CD1c-positive myeloid dendritic cell (primary cell): ENCODE results near the gene NT5DC4.
"Not testable (repeated sequence)": the region's sequence is repeated elsewhere in the genome, so short reads cannot be mapped to it uniquely, and the experiment has no call there.

ENCODE experiments used
- DNase-seq: peaks from one replicate; pipeline ENCODE4 v3.0.0-alpha.2; 2016; ENCODE audit errors: extremely low spot score

Gene NT5DC4

DNA sequence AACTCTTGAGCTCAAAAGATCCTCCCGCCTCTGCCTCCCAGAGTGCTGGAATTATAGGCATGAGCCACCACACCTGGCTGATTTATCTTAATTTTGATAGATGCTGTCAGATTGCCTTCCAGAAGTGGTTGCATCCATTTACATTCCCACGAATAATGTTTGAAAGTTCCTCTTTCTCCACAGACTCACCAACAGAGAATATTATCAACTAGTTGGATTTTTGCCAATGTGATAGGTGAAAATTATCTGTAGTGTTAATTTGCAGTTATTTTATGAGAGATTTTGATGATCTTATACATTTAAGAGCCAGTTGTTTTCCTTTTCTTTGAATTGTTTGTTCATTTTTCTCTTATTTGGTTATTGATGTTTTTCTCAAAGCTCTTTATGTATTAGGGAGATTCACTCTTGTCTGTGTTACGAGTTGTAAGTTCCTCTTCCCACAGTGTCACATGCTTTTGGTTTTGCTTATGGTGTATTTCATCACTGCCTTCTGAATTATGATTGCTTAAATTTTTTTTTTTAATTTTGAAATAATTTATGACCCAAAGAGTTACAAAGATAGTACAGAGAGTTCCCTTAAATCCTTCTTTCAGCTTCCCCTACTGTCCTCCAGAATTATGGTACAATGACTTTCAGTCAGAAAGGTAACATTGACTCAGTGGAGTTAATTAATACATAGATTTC lies 20.7 kb upstream of the NT5DC4 start:
- peak; percentile 91 for DNase-seq

DNA sequence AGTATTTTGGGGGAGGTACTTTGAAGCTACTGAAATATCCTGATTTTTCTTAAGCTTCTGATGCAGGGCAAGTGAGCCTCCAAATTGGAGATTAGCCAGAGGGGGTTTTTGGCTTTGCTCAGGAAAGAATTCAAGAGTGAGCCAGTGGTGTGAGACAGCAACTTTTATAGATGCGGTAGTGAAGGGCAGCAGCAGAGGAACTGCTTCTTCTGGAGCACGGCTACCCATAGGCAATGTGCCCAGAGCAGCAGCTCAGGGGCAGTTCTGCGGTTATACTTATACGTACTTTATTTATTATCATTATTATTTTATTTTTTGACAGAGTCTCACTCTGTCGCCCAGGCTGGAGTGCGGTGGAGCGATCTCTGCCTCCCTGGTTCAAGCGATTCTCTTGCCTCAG lies 19.8 kb upstream of the NT5DC4 start:
- peak; percentile 71 for DNase-seq

- DNase-seq: no peak
Measured at GRCh38 chr2:112703684-112704083, 17.1 kb upstream of the NT5DC4 start.

DNA sequence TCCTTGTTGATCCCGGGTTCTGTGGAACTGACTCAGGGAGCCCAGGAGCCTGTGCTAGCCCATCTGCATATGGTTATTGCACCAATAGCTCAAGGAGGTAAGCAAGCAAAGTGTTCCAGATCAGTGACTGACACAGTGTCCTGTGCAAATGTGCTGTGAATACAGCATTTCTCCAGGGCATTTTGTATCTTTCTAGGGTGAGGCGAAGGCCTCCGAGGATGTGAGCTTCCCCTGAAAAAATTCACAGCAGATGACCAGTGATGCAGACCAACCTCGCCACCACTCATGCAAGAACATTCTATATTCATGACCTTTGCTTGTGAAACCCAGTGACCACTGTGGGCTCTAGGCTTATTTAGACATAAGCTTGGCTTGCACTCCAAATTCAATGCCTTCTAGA lies 15.2 kb upstream of the NT5DC4 start:
- DNase-seq: peak; percentile 51

GRCh38 chr2:112706170-112706664 lies 14.6 kb upstream of the NT5DC4 start:
- DNase-seq: no peak

GRCh38 chr2:112706947-112707346 lies 13.9 kb upstream of the NT5DC4 start:
- not testable (repeated sequence) for DNase-seq

DNA sequence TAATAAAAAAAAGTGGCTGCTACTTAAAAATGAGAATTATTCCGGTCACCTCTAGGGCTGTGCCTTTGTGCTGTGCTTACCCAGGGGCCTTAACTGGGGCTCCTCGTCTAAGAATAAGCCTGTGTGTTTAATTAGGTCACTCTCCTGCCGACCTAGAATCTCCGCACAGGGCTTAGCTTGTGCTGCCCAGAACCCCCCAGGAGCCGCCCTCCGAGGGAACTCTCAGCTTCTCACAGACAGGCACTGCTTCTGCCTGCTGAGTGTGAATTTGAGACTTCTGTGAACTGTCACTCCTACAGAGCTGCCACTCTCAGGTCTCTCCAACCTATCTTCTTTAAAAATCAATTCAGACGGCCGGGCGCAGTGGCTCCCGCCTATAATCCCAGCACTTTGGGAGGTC lies 11.9 kb upstream of the NT5DC4 start:
- no peak for DNase-seq

DNA sequence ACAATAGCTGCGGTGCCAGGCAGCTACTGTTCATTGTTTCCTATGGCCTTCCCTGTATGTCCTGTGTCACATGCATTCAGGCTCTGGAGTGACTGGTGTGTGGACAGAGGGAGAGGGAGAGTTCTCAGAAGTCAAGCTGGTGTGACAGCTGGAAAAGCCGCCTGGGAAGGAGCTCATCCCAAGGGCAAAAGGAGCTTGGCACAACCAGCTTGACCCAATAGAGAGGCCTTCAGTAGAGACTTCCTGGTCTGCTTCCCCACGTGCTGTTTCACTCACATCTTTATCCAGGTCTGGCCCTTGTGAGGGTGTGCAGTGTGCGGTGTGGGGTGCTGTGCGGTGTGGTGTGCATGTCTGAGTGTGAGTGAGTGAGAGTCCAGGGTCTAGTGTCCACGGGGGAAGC lies 11.1 kb upstream of the NT5DC4 start:
- DNase-seq: no peak

DNA sequence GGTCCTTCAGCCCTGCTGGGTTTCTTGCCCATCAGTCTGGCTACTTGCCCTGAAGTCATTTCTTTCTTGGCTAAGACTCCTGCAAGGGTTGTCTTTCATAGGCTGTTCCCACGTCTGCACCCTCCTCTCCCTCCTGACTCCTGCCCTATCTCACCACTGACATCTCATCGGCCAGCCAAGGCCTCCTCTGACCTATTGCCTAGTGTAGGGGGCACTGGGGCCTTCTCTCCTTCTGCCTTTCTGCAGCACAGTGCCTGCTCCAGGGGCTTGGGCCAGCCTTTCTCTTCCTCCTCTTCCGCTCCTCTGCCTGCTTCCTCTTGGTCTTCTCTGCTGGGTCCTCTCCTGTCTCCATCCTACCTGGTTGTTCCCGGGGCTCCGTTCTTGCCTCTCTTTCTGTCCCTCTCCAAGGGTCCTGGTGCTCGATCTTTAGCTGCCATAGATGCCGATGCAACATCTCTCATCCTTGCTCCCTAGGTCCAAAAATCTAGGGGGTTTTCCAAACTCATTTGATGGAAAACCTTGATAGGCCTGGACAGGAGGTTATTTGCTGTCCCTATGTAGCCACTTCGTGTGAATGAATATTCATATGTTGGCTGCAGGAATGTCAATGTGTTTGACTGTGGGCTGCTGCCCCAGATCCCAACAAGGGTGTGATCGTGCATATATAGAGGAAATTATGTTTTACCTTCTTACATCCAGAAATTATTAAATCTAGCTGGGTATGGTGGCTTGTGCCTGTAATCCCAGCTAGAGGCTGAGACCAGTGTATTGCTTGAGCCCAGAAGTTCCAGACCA lies 9.7 kb upstream of the NT5DC4 start:
- no peak for DNase-seq

DNA sequence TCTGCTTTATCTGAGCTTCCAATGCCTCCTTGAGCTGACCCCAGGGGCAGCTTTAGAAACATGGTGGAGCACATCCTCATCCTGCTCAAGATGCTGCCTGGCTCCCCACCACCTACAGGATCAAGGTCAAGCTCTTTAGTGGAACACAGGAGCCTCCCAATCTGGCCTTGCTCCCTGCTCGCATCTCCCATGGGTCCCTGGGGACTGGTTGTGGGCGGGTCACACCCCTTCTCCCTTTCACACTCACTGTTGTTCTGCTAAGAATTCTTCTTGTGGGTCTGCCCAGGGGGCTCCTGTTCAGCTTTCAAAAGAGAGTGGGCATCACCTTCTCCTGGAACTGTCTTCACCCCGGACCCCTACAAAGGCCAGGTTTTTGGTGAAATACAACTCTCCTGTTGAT lies 8.4 kb upstream of the NT5DC4 start:
- DNase-seq: no peak

DNA sequence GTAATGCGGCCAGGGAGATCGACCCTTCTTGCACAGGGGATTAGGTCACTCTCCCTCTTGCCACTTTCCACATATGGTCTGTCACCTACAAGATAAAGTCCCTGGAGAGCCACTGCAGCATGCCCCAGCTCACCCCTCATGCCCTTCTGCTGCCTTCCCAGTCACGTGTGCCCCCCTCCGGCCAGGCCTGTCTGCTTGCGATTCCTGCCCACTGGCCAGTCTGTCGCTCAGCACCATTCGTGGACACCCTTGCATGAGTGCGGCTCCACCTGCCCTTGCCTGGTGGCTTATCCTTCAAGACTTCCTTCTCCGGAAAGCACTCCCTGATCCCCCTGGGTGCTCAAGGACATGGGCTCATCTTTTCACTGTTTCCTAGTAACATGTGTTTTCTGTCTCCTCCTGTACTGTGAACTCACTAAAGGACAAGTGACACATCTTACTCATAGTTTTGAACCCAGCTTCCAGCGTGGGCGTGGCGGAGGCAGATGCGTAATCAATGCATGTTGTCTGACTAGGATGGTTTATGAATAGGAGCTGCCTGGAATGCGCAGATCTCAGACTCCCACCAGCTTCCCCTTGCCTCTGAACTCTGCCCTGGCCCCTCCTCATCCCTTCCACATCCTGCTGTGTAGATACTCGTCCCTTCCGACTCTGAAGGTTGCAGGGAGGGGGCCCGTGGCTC lies 7.8 kb upstream of the NT5DC4 start:
- DNase-seq: peak; percentile 95

- no peak for DNase-seq
Measured at GRCh38 chr2:112713585-112713925, 7.3 kb upstream of the NT5DC4 start.

DNA sequence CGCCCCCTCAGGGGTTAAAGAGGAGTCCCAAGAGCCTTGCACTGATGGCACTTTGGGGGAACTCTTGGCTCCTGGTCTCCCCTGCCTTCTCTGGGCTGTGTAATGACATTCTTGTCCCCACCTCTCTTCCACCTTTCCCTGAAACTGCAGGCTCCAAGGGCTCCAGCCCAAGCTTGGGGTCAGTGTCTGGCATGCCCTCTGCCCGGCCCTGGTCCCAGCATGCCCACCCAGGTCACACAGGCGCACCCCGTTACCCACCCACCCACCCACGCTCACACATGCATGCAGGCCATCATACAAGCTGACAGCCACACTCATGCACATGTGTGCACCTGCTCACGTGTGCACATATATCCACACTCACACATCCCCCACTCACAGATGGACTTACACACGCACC lies 6.9 kb upstream of the NT5DC4 start:
- no peak for DNase-seq

- DNase-seq: no peak
Measured at GRCh38 chr2:112714331-112714730, 6.5 kb upstream of the NT5DC4 start.

DNA sequence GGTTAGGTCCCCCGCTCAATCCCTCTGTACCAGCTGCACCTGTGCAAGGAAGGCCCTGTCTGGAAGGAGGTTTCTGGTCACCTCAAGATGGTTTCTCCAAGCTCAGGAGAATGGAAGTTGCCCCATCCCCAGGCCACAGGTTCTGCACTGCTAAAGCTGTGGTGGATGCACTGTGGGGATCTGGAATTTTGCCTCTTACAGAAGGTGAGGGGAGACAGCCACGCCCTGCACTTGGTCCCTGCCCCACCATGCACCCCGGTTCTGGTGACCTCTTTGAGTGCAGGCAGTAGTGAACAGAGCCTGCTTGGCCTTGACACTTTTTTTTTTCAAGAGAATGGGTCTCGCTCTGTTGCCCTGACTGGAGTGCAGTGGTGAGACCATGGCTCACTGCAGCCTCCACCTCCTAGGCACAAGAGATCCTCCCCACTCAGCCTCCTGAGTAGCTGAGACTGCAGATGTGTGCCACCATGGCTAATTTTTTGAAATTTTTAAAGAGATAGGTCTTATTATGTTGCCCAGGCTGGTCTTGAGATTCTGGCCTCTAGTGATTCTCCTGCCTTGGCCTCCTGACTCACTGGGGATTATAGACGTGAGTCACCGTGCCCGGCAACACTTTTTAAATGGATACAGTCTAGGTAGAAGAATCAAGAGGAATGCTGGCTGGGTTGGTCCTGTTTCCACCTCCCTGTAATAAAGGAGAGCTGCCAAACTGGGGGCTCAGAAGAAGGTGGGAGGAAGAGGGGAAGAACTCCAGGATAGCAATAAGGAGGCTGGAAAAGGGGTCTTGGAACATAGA lies 5.8 kb upstream of the NT5DC4 start:
- no peak for DNase-seq

GRCh38 chr2:112716094-112716493 lies 4.7 kb upstream of the NT5DC4 start:
- not testable (repeated sequence) for DNase-seq

- DNase-seq: not testable (repeated sequence)
Measured at GRCh38 chr2:112716826-112717352, 3.9 kb upstream of the NT5DC4 start.

GRCh38 chr2:112718863-112719370 lies 1.9 kb upstream of the NT5DC4 start:
- DNase-seq: no peak

GRCh38 chr2:112721819-112722522 lies 1.2 kb downstream of the NT5DC4 start:
- DNase-seq: no peak

DNA sequence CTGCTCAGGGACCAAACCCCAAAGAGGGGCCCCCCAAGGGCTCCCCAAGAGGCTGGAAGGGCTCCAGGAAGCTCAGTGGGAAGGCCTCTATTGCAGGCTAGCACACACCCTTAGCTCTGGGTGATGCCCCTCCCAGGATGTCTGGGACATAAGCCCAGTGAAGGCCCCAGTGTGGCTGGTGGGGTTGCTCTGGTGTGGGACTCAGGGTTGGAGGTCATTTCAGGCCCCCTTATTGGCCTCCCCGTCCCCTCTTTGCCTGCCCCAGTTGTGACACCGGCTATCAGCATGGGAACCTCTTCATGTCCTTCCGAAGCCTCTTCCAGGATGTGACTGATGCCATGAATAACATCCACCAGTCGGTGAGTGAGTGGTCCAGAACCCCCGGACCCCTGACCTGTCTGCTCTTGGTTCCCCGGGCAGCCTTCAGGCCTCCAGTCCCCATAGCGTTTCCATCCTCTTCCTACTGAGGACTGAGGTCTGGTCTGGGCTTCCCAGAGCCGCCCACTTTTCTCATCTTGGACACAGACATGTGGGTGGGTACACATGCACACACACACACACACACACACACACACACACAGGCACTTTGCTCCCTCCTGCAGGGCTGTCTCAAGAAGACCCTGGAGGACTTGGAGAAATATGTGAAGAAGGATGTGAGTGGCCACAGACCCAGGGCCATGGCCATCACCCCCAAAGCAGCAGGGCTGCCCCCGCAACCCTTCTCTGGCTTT lies 2.2 kb downstream of the NT5DC4 start:
- no peak for DNase-seq
